ENCODE data around the gene CPHXL2. TPM values are rescaled to one million over a fixed set of nuclear protein-coding genes. Genes with fewer than 3 reads are reported as not detected.

CPHXL2 gene
- total RNA-seq, 1 experiment from 2014 or later, result not detected

- H3K79me2 ChIP-seq (ENCODE audit: low read length), result no peaks in the 10 kb centered on the region
- no peak overlapping the region for H3K4me2 ChIP-seq (ENCODE audit: low read length)
- no peak for TF ChIP-seq EZH2phosphoT487 (IDR thresholded peaks at IDR 0.05; ENCODE audit: borderline replicate concordance, low read length)
- TF ChIP-seq, protein P1, sequence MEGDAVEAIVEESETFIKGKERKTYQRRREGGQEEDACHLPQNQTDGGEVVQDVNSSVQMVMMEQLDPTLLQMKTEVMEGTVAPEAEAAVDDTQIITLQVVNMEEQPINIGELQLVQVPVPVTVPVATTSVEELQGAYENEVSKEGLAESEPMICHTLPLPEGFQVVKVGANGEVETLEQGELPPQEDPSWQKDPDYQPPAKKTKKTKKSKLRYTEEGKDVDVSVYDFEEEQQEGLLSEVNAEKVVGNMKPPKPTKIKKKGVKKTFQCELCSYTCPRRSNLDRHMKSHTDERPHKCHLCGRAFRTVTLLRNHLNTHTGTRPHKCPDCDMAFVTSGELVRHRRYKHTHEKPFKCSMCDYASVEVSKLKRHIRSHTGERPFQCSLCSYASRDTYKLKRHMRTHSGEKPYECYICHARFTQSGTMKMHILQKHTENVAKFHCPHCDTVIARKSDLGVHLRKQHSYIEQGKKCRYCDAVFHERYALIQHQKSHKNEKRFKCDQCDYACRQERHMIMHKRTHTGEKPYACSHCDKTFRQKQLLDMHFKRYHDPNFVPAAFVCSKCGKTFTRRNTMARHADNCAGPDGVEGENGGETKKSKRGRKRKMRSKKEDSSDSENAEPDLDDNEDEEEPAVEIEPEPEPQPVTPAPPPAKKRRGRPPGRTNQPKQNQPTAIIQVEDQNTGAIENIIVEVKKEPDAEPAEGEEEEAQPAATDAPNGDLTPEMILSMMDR (conservative IDR thresholded peaks at IDR 0.05; ENCODE audit: low read depth, low read length), result no peak
- TF ChIP-seq EZH2 (IDR thresholded peaks at IDR 0.05; ENCODE audit: low read length, unreplicated experiment), result no peak
- ATAC-seq (no peak), DNase-seq (no peak)
- H3F3A ChIP-seq (ENCODE audit: low read length, unreplicated experiment), result no peaks in the 10 kb centered on the region
- no peak overlapping the region for H3K27ac ChIP-seq (ENCODE audit: low read length)
- POLR2A ChIA-PET (ENCODE audit: unreplicated experiment), result no interaction called here
- no peaks in the 10 kb centered on the region for H3K27me3 ChIP-seq (ENCODE audit: low read length)
- no peak overlapping the region for H3K4me3 ChIP-seq (ENCODE audit: low read length)
- no peak overlapping the region for H3K9ac ChIP-seq (ENCODE audit: low read length)
- no peaks in the 10 kb centered on the region for H3K4me1 ChIP-seq (ENCODE audit: insufficient read depth, low read length)
- H3K36me3 ChIP-seq (ENCODE audit: low read depth, low read length), result peaks cover 56% of the 10 kb centered on the region
- no peak overlapping the region for H2AFZ ChIP-seq (ENCODE audit: low read length)
- H3K9me2 ChIP-seq (replicated peaks; ENCODE audit: low read length), result no peaks in the 10 kb centered on the region
- no peaks in the 10 kb centered on the region for H4K20me1 ChIP-seq (ENCODE audit: low read length)
- H3K9me3 ChIP-seq (ENCODE audit: low read length), result no peaks in the 10 kb centered on the region
- intact Hi-C loops (cut with micrococcal nuclease), result no loop called here
- no TSS peak for BruUV-seq (replicated peaks)
- CTCF ChIA-PET, result no interaction called here
Measured at GRCh38 chr16:75629132-75629531, 47.7 kb downstream of the CPHXL2 start.

GRCh38 chr16:75628351-75628750 lies 48.5 kb downstream of the CPHXL2 start:
- DNase-seq (no peak), ATAC-seq (no peak)
- no peaks in the 10 kb centered on the region for H3K9me2 ChIP-seq (replicated peaks; ENCODE audit: low read length)
- H4K20me1 ChIP-seq (ENCODE audit: low read length), result no peaks in the 10 kb centered on the region
- TF ChIP-seq, protein P1 (conservative IDR thresholded peaks at IDR 0.05; ENCODE audit: low read depth, low read length), result no peak
- TF ChIP-seq EZH2phosphoT487 (IDR thresholded peaks at IDR 0.05; ENCODE audit: borderline replicate concordance, low read length) (no peak), EZH2 (IDR thresholded peaks at IDR 0.05; ENCODE audit: low read length, unreplicated experiment) (no peak)
- H3K9ac ChIP-seq (ENCODE audit: low read length), result no peak overlapping the region
- no TSS peak for BruUV-seq (replicated peaks)
- no peaks in the 10 kb centered on the region for H3K9me3 ChIP-seq (ENCODE audit: low read length)
- no peaks in the 10 kb centered on the region for H3K79me2 ChIP-seq (ENCODE audit: low read length)
- CTCF ChIA-PET, result no interaction called here
- H3K4me3 ChIP-seq (ENCODE audit: low read length), result no peak overlapping the region
- H2AFZ ChIP-seq (ENCODE audit: low read length), result no peak overlapping the region
- no peak overlapping the region for H3K27ac ChIP-seq (ENCODE audit: low read length)
- peaks cover 50% of the 10 kb centered on the region for H3K36me3 ChIP-seq (ENCODE audit: low read depth, low read length)
- H3F3A ChIP-seq (ENCODE audit: low read length, unreplicated experiment), result no peaks in the 10 kb centered on the region
- no peaks in the 10 kb centered on the region for H3K27me3 ChIP-seq (ENCODE audit: low read length)
- intact Hi-C loops (cut with micrococcal nuclease), result no loop called here
- no peaks in the 10 kb centered on the region for H3K4me1 ChIP-seq (ENCODE audit: insufficient read depth, low read length)
- POLR2A ChIA-PET (ENCODE audit: unreplicated experiment), result no interaction called here
- H3K4me2 ChIP-seq (ENCODE audit: low read length), result no peak overlapping the region

GRCh38 chr16:75627851-75628250 lies 49.0 kb downstream of the CPHXL2 start:
- no peaks in the 10 kb centered on the region for H4K20me1 ChIP-seq (ENCODE audit: low read length)
- H3K27ac ChIP-seq (ENCODE audit: low read length), result no peak overlapping the region
- H2AFZ ChIP-seq (ENCODE audit: low read length), result no peak overlapping the region
- BruUV-seq (replicated peaks), result no TSS peak
- no peaks in the 10 kb centered on the region for H3K9me3 ChIP-seq (ENCODE audit: low read length)
- DNase-seq (no peak), ATAC-seq (no peak)
- intact Hi-C loops (cut with micrococcal nuclease), result no loop called here
- H3K4me1 ChIP-seq (ENCODE audit: insufficient read depth, low read length), result no peaks in the 10 kb centered on the region
- H3K36me3 ChIP-seq (ENCODE audit: low read depth, low read length), result peaks cover 45% of the 10 kb centered on the region
- no peak overlapping the region for H3K4me2 ChIP-seq (ENCODE audit: low read length)
- peaks cover under 1% of the 10 kb centered on the region; the same call in 1 of the 2 replicates for H3K79me2 ChIP-seq (ENCODE audit: low read length)
- no peaks in the 10 kb centered on the region for H3K9me2 ChIP-seq (replicated peaks; ENCODE audit: low read length)
- TF ChIP-seq, protein P1 (conservative IDR thresholded peaks at IDR 0.05; ENCODE audit: low read depth, low read length), result no peak
- TF ChIP-seq EZH2 (IDR thresholded peaks at IDR 0.05; ENCODE audit: low read length, unreplicated experiment) (no peak), EZH2phosphoT487 (IDR thresholded peaks at IDR 0.05; ENCODE audit: borderline replicate concordance, low read length) (no peak)
- CTCF ChIA-PET, result no interaction called here
- no peak overlapping the region for H3K9ac ChIP-seq (ENCODE audit: low read length)
- POLR2A ChIA-PET (ENCODE audit: unreplicated experiment), result no interaction called here
- H3K4me3 ChIP-seq (ENCODE audit: low read length), result no peak overlapping the region
- H3F3A ChIP-seq (ENCODE audit: low read length, unreplicated experiment), result no peaks in the 10 kb centered on the region
- H3K27me3 ChIP-seq (ENCODE audit: low read length), result no peaks in the 10 kb centered on the region
